Neural cell (in vitro differentiated cells): Measurements from ENCODE around the gene VANGL1.

Experiments
- CTCF ChIP-seq: fragments of 450-650 bp; IDR thresholded peaks from 2 replicates; pipeline ENCODE4 v1.5.1; 2014; ENCODE audit warnings: antibody characterized with exemption, mild to moderate bottlenecking, moderate library complexity; ENCODE audit not compliant: poor library complexity, severe bottlenecking
- POLR2AphosphoS5 ChIP-seq: IDR thresholded peaks from 2 replicates; pipeline ENCODE4 v1.6.1; 2012

- TF ChIP-seq CTCF: no peak
- TF ChIP-seq POLR2AphosphoS5: no peak
Observed at GRCh38 chr1:115655306-115655663, 13.5 kb downstream of the VANGL1 start.
